GM21381 (cell line): Measurements from ENCODE around the gene DSG3.
"Not testable (repeated sequence)": the region's sequence is repeated elsewhere in the genome, so short reads cannot be mapped to it uniquely, and the experiment has no call there.

Source experiments
- ATAC-seq: cut with Tn5 transposase; IDR thresholded peaks from one replicate; pipeline ENCODE4 v1.9.1; 2021; ENCODE audit warnings: mild to moderate bottlenecking, moderate library complexity; ENCODE audit not compliant: unreplicated experiment

Gene DSG3

GRCh38 chr18:31489311-31489710 lies 41.8 kb downstream of the DSG3 start:
- ATAC-seq: no peak

- peak; percentile 70 for ATAC-seq
These were observed 42.8 kb downstream of the DSG3 start for GRCh38 chr18:31490387-31490786.

- ATAC-seq: no peak
These were observed 43.3 kb downstream of the DSG3 start for GRCh38 chr18:31490833-31491232.

- no peak for ATAC-seq
These were observed 44.0 kb downstream of the DSG3 start for GRCh38 chr18:31491586-31491985.

GRCh38 chr18:31492671-31493070 lies 45.1 kb downstream of the DSG3 start:
- no peak for ATAC-seq

- ATAC-seq: no peak
These were observed 45.6 kb downstream of the DSG3 start for GRCh38 chr18:31493171-31493570.

GRCh38 chr18:31493941-31494340 lies 46.4 kb downstream of the DSG3 start:
- no peak for ATAC-seq

GRCh38 chr18:31494705-31495244 lies 47.2 kb downstream of the DSG3 start:
- ATAC-seq: not testable (repeated sequence)

GRCh38 chr18:31497404-31497835 lies 49.9 kb downstream of the DSG3 start:
- ATAC-seq: peak; percentile 1

- peak; percentile 43 for ATAC-seq
These were observed 50.5 kb downstream of the DSG3 start, which contains the start of gene DSG2 for GRCh38 chr18:31497836-31498573. DSG2 (plus strand) TSS chr18:31498177; CDS start chr18:31498252, 75 bp downstream.

- ATAC-seq: no peak
These were observed 51.3 kb downstream of the DSG3 start for GRCh38 chr18:31498574-31499524.

GRCh38 chr18:31500051-31500688 lies 52.6 kb downstream of the DSG3 start:
- ATAC-seq: peak; percentile 89

- no peak for ATAC-seq
These were observed 55.5 kb downstream of the DSG3 start for GRCh38 chr18:31503011-31503410.

- ATAC-seq: no peak
These were observed 57.1 kb downstream of the DSG3 start for GRCh38 chr18:31504455-31505147.

GRCh38 chr18:31505156-31505555 lies 57.6 kb downstream of the DSG3 start:
- ATAC-seq: no peak

GRCh38 chr18:31506024-31506742 lies 58.6 kb downstream of the DSG3 start:
- no peak for ATAC-seq

GRCh38 chr18:31507124-31507523 lies 59.6 kb downstream of the DSG3 start:
- not testable (repeated sequence) for ATAC-seq

GRCh38 chr18:31508781-31509180 lies 61.2 kb downstream of the DSG3 start:
- ATAC-seq: no peak

GRCh38 chr18:31509571-31509970 lies 62.0 kb downstream of the DSG3 start:
- no peak for ATAC-seq

GRCh38 chr18:31510319-31510718 lies 62.8 kb downstream of the DSG3 start:
- ATAC-seq: no peak
